ENCODE data around the gene TCFL5. TPM values are rescaled to one million over a fixed set of nuclear protein-coding genes. Genes with fewer than 3 reads are reported as not detected.

TCFL5 gene
- total RNA-seq, 1 experiment from 2014 or later, result 23.8 TPM

DNA sequence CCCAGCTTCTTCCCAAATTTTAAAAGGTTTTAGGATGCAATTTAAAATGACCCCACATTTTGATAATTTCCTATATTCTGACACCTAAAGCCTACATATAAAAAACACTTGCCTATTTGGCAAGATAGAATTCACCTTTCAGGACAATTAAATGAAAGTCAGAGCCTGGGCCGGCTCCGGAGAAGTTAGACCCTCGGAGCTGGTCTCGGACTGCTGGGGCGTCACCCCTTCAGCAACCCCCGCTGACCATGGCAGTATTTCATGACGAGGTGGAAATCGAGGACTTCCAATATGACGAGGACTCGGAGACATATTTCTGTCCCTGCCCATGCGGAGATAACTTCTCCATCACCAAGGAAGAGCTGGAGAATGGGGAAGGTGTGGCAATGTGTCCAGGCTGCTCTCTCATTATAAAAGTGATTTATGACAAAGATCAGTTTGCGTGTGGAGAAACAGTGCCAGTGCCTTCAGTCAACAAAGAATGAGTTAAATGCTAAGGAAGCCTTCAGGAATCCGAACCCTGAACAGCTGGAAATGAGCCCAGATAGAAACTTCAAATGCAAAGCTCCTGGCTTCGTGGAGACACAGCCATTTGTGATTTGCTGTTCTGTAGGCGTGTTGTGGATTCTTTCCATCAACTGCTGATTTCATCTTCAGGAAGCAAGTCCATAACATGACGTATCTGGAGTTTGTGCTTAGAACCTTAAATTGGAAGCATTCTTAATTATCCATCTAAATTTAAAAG, 16.0 kb downstream of the TCFL5 start:
- peaks cover 3% of the 10 kb centered on the region; the same call in 1 of the 2 replicates for H3K36me3 ChIP-seq (ENCODE audit: control insufficient read depth, insufficient read depth, low read length)
- BruUV-seq (replicated peaks), result no TSS peak
- no peak for ATAC-seq
- DNase-seq (ENCODE audit: low read depth, low spot score), result no peak
- H3K4me1 ChIP-seq (ENCODE audit: control insufficient read depth, insufficient read depth, low read length), result no peaks in the 10 kb centered on the region
- intact Hi-C loops (cut with micrococcal nuclease; ENCODE audit: unreplicated experiment), result no loop called here
- no peaks in the 10 kb centered on the region for H3K27me3 ChIP-seq (ENCODE audit: control insufficient read depth, insufficient read depth, low read length)
- in situ Hi-C loops (cut with HindIII; ENCODE audit: low pct_unique_long_range_greater_than_20kb, low sequenced_read_pairs), result no loop called here
- POLR2A ChIA-PET, result no interaction called here
- H3K27ac ChIP-seq (ENCODE audit: low read length), result no peak overlapping the region
- no peak overlapping the region for H3K4me3 ChIP-seq (ENCODE audit: low read depth in 2 of 2, low read length in 2 of 2)
- CTCF ChIA-PET, result interaction anchor here (0.6 kb wide), 1 partner anchor 436 kb away, joined by 3 read pairs; no protein-coding TSS in a partner anchor
- no peaks in the 10 kb centered on the region for H3K9me3 ChIP-seq (ENCODE audit: control insufficient read depth, insufficient read depth, low read depth, low read length)
- no peak for TF ChIP-seq SIN3A (IDR thresholded peaks at IDR 0.05; ENCODE audit: borderline replicate concordance, insufficient read depth, low read depth, low read length)
- TF ChIP-seq, protein P1, sequence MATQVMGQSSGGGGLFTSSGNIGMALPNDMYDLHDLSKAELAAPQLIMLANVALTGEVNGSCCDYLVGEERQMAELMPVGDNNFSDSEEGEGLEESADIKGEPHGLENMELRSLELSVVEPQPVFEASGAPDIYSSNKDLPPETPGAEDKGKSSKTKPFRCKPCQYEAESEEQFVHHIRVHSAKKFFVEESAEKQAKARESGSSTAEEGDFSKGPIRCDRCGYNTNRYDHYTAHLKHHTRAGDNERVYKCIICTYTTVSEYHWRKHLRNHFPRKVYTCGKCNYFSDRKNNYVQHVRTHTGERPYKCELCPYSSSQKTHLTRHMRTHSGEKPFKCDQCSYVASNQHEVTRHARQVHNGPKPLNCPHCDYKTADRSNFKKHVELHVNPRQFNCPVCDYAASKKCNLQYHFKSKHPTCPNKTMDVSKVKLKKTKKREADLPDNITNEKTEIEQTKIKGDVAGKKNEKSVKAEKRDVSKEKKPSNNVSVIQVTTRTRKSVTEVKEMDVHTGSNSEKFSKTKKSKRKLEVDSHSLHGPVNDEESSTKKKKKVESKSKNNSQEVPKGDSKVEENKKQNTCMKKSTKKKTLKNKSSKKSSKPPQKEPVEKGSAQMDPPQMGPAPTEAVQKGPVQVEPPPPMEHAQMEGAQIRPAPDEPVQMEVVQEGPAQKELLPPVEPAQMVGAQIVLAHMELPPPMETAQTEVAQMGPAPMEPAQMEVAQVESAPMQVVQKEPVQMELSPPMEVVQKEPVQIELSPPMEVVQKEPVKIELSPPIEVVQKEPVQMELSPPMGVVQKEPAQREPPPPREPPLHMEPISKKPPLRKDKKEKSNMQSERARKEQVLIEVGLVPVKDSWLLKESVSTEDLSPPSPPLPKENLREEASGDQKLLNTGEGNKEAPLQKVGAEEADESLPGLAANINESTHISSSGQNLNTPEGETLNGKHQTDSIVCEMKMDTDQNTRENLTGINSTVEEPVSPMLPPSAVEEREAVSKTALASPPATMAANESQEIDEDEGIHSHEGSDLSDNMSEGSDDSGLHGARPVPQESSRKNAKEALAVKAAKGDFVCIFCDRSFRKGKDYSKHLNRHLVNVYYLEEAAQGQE (IDR thresholded peaks at IDR 0.05; ENCODE audit: insufficient read depth in 1 of 2, low read depth in 2 of 2, low read length in 1 of 2), result no peak
- TF ChIP-seq, protein P2, sequence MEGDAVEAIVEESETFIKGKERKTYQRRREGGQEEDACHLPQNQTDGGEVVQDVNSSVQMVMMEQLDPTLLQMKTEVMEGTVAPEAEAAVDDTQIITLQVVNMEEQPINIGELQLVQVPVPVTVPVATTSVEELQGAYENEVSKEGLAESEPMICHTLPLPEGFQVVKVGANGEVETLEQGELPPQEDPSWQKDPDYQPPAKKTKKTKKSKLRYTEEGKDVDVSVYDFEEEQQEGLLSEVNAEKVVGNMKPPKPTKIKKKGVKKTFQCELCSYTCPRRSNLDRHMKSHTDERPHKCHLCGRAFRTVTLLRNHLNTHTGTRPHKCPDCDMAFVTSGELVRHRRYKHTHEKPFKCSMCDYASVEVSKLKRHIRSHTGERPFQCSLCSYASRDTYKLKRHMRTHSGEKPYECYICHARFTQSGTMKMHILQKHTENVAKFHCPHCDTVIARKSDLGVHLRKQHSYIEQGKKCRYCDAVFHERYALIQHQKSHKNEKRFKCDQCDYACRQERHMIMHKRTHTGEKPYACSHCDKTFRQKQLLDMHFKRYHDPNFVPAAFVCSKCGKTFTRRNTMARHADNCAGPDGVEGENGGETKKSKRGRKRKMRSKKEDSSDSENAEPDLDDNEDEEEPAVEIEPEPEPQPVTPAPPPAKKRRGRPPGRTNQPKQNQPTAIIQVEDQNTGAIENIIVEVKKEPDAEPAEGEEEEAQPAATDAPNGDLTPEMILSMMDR (IDR thresholded peaks at IDR 0.05), result no peak
- no peak for TF ChIP-seq POLR2AphosphoS5 (IDR thresholded peaks at IDR 0.05; ENCODE audit: low read depth, low read length)
- no peak for TF ChIP-seq TCF7L2 (IDR thresholded peaks at IDR 0.05; ENCODE audit: low read depth, low read length)

- DNase-seq (ENCODE audit: low read depth, low spot score), result no peak
- Histone ChIP-seq H3K4me3 (ENCODE audit: low read depth in 2 of 2, low read length in 2 of 2) (no peak overlapping the region), H3K27ac (ENCODE audit: low read length) (no peak overlapping the region), H3K36me3 (ENCODE audit: control insufficient read depth, insufficient read depth, low read length) (peaks cover 3% of the 10 kb centered on the region; the same call in 1 of the 2 replicates), H3K27me3 (ENCODE audit: control insufficient read depth, insufficient read depth, low read length) (no peaks in the 10 kb centered on the region), H3K9me3 (ENCODE audit: control insufficient read depth, insufficient read depth, low read depth, low read length) (no peaks in the 10 kb centered on the region), H3K4me1 (ENCODE audit: control insufficient read depth, insufficient read depth, low read length) (no peaks in the 10 kb centered on the region)
- ChIA-PET CTCF (no interaction called here), POLR2A (no interaction called here)
- in situ Hi-C loops (cut with HindIII; ENCODE audit: low pct_unique_long_range_greater_than_20kb, low sequenced_read_pairs) (no loop called here), intact Hi-C loops (cut with micrococcal nuclease; ENCODE audit: unreplicated experiment) (no loop called here)
- no peak for ATAC-seq
- BruUV-seq (replicated peaks), result no TSS peak
- no peak for TF ChIP-seq POLR2AphosphoS5 (IDR thresholded peaks at IDR 0.05; ENCODE audit: low read depth, low read length)
- TF ChIP-seq SIN3A (IDR thresholded peaks at IDR 0.05; ENCODE audit: borderline replicate concordance, insufficient read depth, low read depth, low read length), result no peak
Measured at GRCh38 chr20:62844182-62844581, 17.4 kb downstream of the TCFL5 start.

DNA sequence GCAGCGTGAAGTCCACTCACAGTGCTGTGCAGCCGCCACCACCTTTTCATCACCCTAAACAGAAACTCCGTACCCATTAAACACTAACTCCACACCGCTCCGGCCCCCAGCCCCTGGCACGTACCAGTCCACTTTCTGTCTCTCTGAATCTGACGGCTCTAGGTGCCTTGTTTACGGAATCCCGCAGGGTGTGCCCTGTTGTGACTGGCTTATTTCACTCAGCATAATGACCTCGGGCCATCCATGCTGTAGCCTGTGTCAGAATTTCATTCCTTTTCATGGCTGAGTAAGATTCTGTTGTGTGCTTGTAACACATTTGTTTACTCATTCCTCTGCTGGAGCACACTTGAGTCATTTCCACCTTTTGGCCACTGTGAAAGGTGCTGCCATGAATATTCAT, 18.0 kb downstream of the TCFL5 start:
- DNase-seq (ENCODE audit: low read depth, low spot score), result no peak
- in situ Hi-C loops (cut with HindIII; ENCODE audit: low pct_unique_long_range_greater_than_20kb, low sequenced_read_pairs) (no loop called here), intact Hi-C loops (cut with micrococcal nuclease; ENCODE audit: unreplicated experiment) (no loop called here)
- TF ChIP-seq TCF7L2 (IDR thresholded peaks at IDR 0.05; ENCODE audit: low read depth, low read length), result no peak
- TF ChIP-seq, protein P1 (IDR thresholded peaks at IDR 0.05; ENCODE audit: insufficient read depth in 1 of 2, low read depth in 2 of 2, low read length in 1 of 2), result no peak
- peak; percentile 22; the same call in 1 of the 2 replicates for TF ChIP-seq POLR2AphosphoS5 (IDR thresholded peaks at IDR 0.05; ENCODE audit: low read depth, low read length)
- no peak for TF ChIP-seq SIN3A (IDR thresholded peaks at IDR 0.05; ENCODE audit: borderline replicate concordance, insufficient read depth, low read depth, low read length)
- ChIA-PET POLR2A (no interaction called here), CTCF (no interaction called here)
- Histone ChIP-seq H3K9me3 (ENCODE audit: control insufficient read depth, insufficient read depth, low read depth, low read length) (no peaks in the 10 kb centered on the region), H3K4me1 (ENCODE audit: control insufficient read depth, insufficient read depth, low read length) (no peaks in the 10 kb centered on the region), H3K27ac (ENCODE audit: low read length) (no peak overlapping the region), H3K4me3 (ENCODE audit: low read depth in 2 of 2, low read length in 2 of 2) (no peak overlapping the region), H3K36me3 (ENCODE audit: control insufficient read depth, insufficient read depth, low read length) (peaks cover 3% of the 10 kb centered on the region; the same call in 1 of the 2 replicates), H3K27me3 (ENCODE audit: control insufficient read depth, insufficient read depth, low read length) (no peaks in the 10 kb centered on the region)
- BruUV-seq (replicated peaks), result TSS peak; percentile 78
- ATAC-seq, result no peak
